GM19035 (cell line): ENCODE measurements around the gene STOML1.

Source experiments
- ATAC-seq: cut with Tn5 transposase; IDR thresholded peaks from one replicate; pipeline ENCODE4 v1.9.1; 2021; ENCODE audit not compliant: unreplicated experiment

Gene STOML1

GRCh38 chr15:74022706-74023470 lies 30.8 kb upstream of the STOML1 start:
- ATAC-seq = no peak

GRCh38 chr15:74019734-74020133 lies 27.6 kb upstream of the STOML1 start:
- ATAC-seq = no peak

GRCh38 chr15:74013374-74013894 lies 21.3 kb upstream of the STOML1 start:
- no peak for ATAC-seq

- no peak for ATAC-seq
Observed at GRCh38 chr15:74011610-74012009, 19.5 kb upstream of the STOML1 start.

GRCh38 chr15:74010929-74011540 lies 18.9 kb upstream of the STOML1 start:
- ATAC-seq = no peak

- no peak for ATAC-seq
Observed at GRCh38 chr15:74008901-74009300, 16.8 kb upstream of the STOML1 start.

- ATAC-seq = no peak
Observed at GRCh38 chr15:74007820-74008371, 15.8 kb upstream of the STOML1 start.

- no peak for ATAC-seq
Observed at GRCh38 chr15:74006774-74007639, 14.9 kb upstream of the STOML1 start.

- ATAC-seq = no peak
Observed at GRCh38 chr15:73997986-73998385, 5.9 kb upstream of the STOML1 start.

GRCh38 chr15:73996939-73997338 lies 4.8 kb upstream of the STOML1 start:
- ATAC-seq = no peak

GRCh38 chr15:73996267-73996666 lies 4.2 kb upstream of the STOML1 start:
- no peak for ATAC-seq

- ATAC-seq = no peak
Observed at GRCh38 chr15:73994912-73995622, 3.0 kb upstream of the STOML1 start.

- peak; percentile 72 for ATAC-seq
Observed at GRCh38 chr15:73994413-73994883, 2.4 kb upstream of the STOML1 start, which contains the start of gene PML. PML (plus strand) TSS chr15:73994716; CDS start chr15:73994813, 97 bp downstream.

- ATAC-seq = no peak
Observed at GRCh38 chr15:73993211-73993994, 1.3 kb upstream of the STOML1 start.

- ATAC-seq = no peak
Observed at GRCh38 chr15:73992594-73992898, 451 bp upstream of the STOML1 start.

GRCh38 chr15:73991260-73991659 lies 835 bp downstream of the STOML1 start:
- ATAC-seq = no peak

- ATAC-seq = no peak
Observed at GRCh38 chr15:73990250-73991005, 1.7 kb downstream of the STOML1 start.

GRCh38 chr15:73989001-73989798 lies 2.9 kb downstream of the STOML1 start:
- no peak for ATAC-seq
